AG20443 (cell line): ENCODE results near the gene NLGN1.

Experiments
- DNase-seq: peaks from one replicate; pipeline ENCODE4 v3.0.0; 2012; ENCODE audit warnings: low spot score, mixed read lengths

Gene NLGN1

GRCh38 chr3:173762501-173762900 lies 365.0 kb downstream of the NLGN1 start:
- no peak for DNase-seq

GRCh38 chr3:173770011-173770410 lies 372.5 kb downstream of the NLGN1 start:
- DNase-seq = peak; percentile 28

- no peak for DNase-seq
Observed at GRCh38 chr3:173770796-173771573, 373.4 kb downstream of the NLGN1 start.

- no peak for DNase-seq
Observed at GRCh38 chr3:173773800-173774199, 376.3 kb downstream of the NLGN1 start.

- DNase-seq = peak; percentile 9
Observed at GRCh38 chr3:173774294-173774693, 376.8 kb downstream of the NLGN1 start.

- DNase-seq = no peak
Observed at GRCh38 chr3:173778251-173778650, 380.7 kb downstream of the NLGN1 start.

- DNase-seq = no peak
Observed at GRCh38 chr3:173780067-173780466, 382.5 kb downstream of the NLGN1 start.

- peak; percentile 10 for DNase-seq
Observed at GRCh38 chr3:173785004-173785403, 387.5 kb downstream of the NLGN1 start.

- peak; percentile 59 for DNase-seq
Observed at GRCh38 chr3:173789530-173790162, 392.1 kb downstream of the NLGN1 start.

GRCh38 chr3:173793963-173794362 lies 396.4 kb downstream of the NLGN1 start:
- no peak for DNase-seq

- no peak for DNase-seq
Observed at GRCh38 chr3:173796405-173796804, 398.9 kb downstream of the NLGN1 start.

- DNase-seq = no peak
Observed at GRCh38 chr3:173796890-173797289, 399.3 kb downstream of the NLGN1 start.

GRCh38 chr3:173799060-173799816 lies 401.7 kb downstream of the NLGN1 start:
- DNase-seq = no peak

GRCh38 chr3:173800154-173800553 lies 402.6 kb downstream of the NLGN1 start:
- no peak for DNase-seq

- DNase-seq = no peak
Observed at GRCh38 chr3:173814809-173815208, 417.3 kb downstream of the NLGN1 start.

GRCh38 chr3:173819368-173819767 lies 421.8 kb downstream of the NLGN1 start:
- DNase-seq = no peak

- peak; percentile 15 for DNase-seq
Observed at GRCh38 chr3:173823911-173824460, 426.4 kb downstream of the NLGN1 start.

GRCh38 chr3:173825730-173826129 lies 428.2 kb downstream of the NLGN1 start:
- no peak for DNase-seq

- DNase-seq = no peak
Observed at GRCh38 chr3:173826416-173826815, 428.9 kb downstream of the NLGN1 start.

GRCh38 chr3:173826901-173827609 lies 429.5 kb downstream of the NLGN1 start:
- DNase-seq = peak; percentile 41

- no peak for DNase-seq
Observed at GRCh38 chr3:173838644-173839043, 441.1 kb downstream of the NLGN1 start.

GRCh38 chr3:173839859-173840258 lies 442.3 kb downstream of the NLGN1 start:
- DNase-seq = no peak
